ENCODE measurements around the gene CERS6. TPM values are rescaled to one million over a fixed set of nuclear protein-coding genes. Genes with fewer than 3 reads are reported as not detected.

CERS6 gene
- total RNA-seq, 2 donors from 2014 or later = 12.5 to 16.3 TPM

- no peak overlapping the region for H3K27ac ChIP-seq
These were observed 202.6 kb downstream of the CERS6 start for GRCh38 chr2:168658706-168659105.

GRCh38 chr2:168660870-168661862, 205.1 kb downstream of the CERS6 start:
- no peak for TF ChIP-seq CTCF (IDR thresholded peaks at IDR 0.05)
- intact Hi-C loops (cut with DNase I) = no loop called here
- Histone ChIP-seq H3K27me3 (no peaks in the 10 kb centered on the region), H3K27ac (no peak overlapping the region), H3K4me1 (no peaks in the 10 kb centered on the region), H3K4me3 (no peak overlapping the region), H3K9me3 (no peaks in the 10 kb centered on the region), H3K36me3 (replicated peaks in 1 of 2; ENCODE audit: insufficient read depth in 1 of 2, low read depth in 2 of 2) (no peaks in the 10 kb centered on the region)
- no peak for ATAC-seq
- 85 to 89% methylated on average over 9 of the region's 9 CpGs for WGBS, 2 donors
- DNase-seq = no peak

More at GRCh38 chr2:168658706-168659105, 202.6 kb downstream of the CERS6 start:
- intact Hi-C loops (cut with DNase I) = no loop called here
- H3K36me3 ChIP-seq (replicated peaks in 1 of 2; ENCODE audit: insufficient read depth in 1 of 2, low read depth in 2 of 2) = no peaks in the 10 kb centered on the region
- no peaks in the 10 kb centered on the region for H3K27me3 ChIP-seq
- ATAC-seq (no peak), DNase-seq (no peak)
- TF ChIP-seq CTCF (IDR thresholded peaks at IDR 0.05) = no peak
- no peak for TF ChIP-seq POLR2A (IDR thresholded peaks at IDR 0.05)
- no peaks in the 10 kb centered on the region for H3K9me3 ChIP-seq
- WGBS, 2 donors = 69 to 72% methylated on average over 4 of the region's 4 CpGs
- no peaks in the 10 kb centered on the region for H3K4me1 ChIP-seq
- no peak overlapping the region for H3K4me3 ChIP-seq

GRCh38 chr2:168661863-168662256, 205.8 kb downstream of the CERS6 start:
- Histone ChIP-seq H3K4me1 (no peaks in the 10 kb centered on the region), H3K4me3 (no peak overlapping the region), H3K27me3 (no peaks in the 10 kb centered on the region), H3K36me3 (replicated peaks in 1 of 2; ENCODE audit: insufficient read depth in 1 of 2, low read depth in 2 of 2) (no peaks in the 10 kb centered on the region), H3K9me3 (no peaks in the 10 kb centered on the region), H3K27ac (no peak overlapping the region)
- TF ChIP-seq CTCF (IDR thresholded peaks at IDR 0.05) = no peak
- TF ChIP-seq POLR2A (IDR thresholded peaks at IDR 0.05) = no peak
- WGBS, 2 donors = 74 to 84% methylated on average over 3 of the region's 3 CpGs
- DNase-seq (no peak), ATAC-seq (no peak)
- intact Hi-C loops (cut with DNase I) = no loop called here

- Histone ChIP-seq H3K36me3 (replicated peaks in 1 of 2; ENCODE audit: insufficient read depth in 1 of 2, low read depth in 2 of 2) (no peaks in the 10 kb centered on the region), H3K27ac (no peak overlapping the region), H3K4me1 (no peaks in the 10 kb centered on the region), H3K27me3 (no peaks in the 10 kb centered on the region), H3K9me3 (no peaks in the 10 kb centered on the region), H3K4me3 (no peak overlapping the region)
- ATAC-seq (no peak), DNase-seq (no peak)
- intact Hi-C loops (cut with DNase I) = no loop called here
- WGBS, 2 donors = 96% methylated on average over 7 of the region's 7 CpGs
- TF ChIP-seq CTCF (IDR thresholded peaks at IDR 0.05) (no peak), POLR2A (IDR thresholded peaks at IDR 0.05) (no peak)
These were observed 206.7 kb downstream of the CERS6 start for GRCh38 chr2:168662651-168663208.

Data from body of pancreas (tissue), 4 donors.